ENCODE measurements around the gene SHOX.
"Not testable (repeated sequence)": the region's sequence is repeated elsewhere in the genome, so short reads cannot be mapped to it uniquely, and the experiment has no call there.

SHOX gene

GRCh38 chrX:619451-619811 lies 11.2 kb upstream of the SHOX start:
- H3K4me3 ChIP-seq (ENCODE audit: low read length), result no peak overlapping the region
- H2AFZ ChIP-seq (ENCODE audit: low read depth, low read length), result no peak overlapping the region
- no peaks in the 10 kb centered on the region for H3K4me1 ChIP-seq (ENCODE audit: low read length)
- H3K36me3 ChIP-seq (replicated peaks; ENCODE audit: low read depth, low read length), result no peaks in the 10 kb centered on the region
- no peaks in the 10 kb centered on the region for H3K27me3 ChIP-seq (ENCODE audit: low read depth, low read length)
- H4K20me1 ChIP-seq (ENCODE audit: insufficient read depth, low read length), result no peaks in the 10 kb centered on the region
- H3K27ac ChIP-seq (ENCODE audit: low read length), result no peak overlapping the region
- no peak overlapping the region for H3K9ac ChIP-seq (ENCODE audit: low read length)
- TF ChIP-seq CTCF (IDR thresholded peaks at IDR 0.05; ENCODE audit: low read depth, low read length) (no peak), EZH2phosphoT487 (IDR thresholded peaks at IDR 0.05; ENCODE audit: low read depth) (no peak)
- no peaks in the 10 kb centered on the region for H3K9me3 ChIP-seq (ENCODE audit: insufficient read depth, low read length)
- no peaks in the 10 kb centered on the region for H3K79me2 ChIP-seq (ENCODE audit: low read length)
- no peak overlapping the region for H3K4me2 ChIP-seq (ENCODE audit: low read length)

DNA sequence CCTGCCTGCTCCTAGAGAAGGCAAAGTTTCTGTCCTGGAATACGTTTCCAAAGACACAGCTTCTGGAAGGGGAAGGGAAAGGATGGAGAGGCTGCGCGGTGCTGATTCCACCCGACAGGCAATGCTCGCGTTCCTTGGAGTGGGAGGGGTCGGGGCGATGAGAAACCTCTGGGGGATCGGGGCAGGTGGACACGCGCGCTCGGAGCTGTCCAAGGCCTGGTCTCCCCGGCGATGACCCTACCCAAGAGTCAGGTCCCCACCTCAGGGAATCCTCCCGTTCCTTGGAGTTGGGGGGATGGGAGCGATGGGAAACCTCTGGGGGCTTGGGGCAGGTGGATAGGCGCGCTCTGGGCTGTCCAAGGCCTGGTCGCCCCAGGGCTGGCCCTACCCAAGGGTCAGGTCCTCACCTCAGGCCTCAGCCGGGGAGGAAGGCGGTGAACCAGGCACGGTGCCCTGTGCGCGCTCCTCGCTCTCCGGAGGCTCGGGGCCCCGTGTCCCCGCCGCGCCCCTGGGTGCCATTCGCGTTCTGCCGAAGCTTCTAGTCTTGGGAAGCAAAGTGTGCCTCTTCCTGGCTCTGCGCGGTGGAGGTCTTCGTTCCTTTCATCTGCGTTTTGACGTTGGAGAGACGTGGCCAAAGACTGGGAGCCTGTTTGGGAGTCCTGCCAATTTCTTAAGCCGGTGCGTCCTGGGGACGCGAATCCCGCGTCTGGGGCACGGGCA lies 10.6 kb upstream of the SHOX start:
- Histone ChIP-seq H3K4me2 (ENCODE audit: low read length) (no peak overlapping the region), H2AFZ (ENCODE audit: low read depth, low read length) (no peak overlapping the region), H3K79me2 (ENCODE audit: low read length) (no peaks in the 10 kb centered on the region), H3K27ac (ENCODE audit: low read length) (no peak overlapping the region), H3K9ac (ENCODE audit: low read length) (no peak overlapping the region), H3K36me3 (replicated peaks; ENCODE audit: low read depth, low read length) (no peaks in the 10 kb centered on the region), H3K9me3 (ENCODE audit: insufficient read depth, low read length) (no peaks in the 10 kb centered on the region), H4K20me1 (ENCODE audit: insufficient read depth, low read length) (no peaks in the 10 kb centered on the region), H3K27me3 (ENCODE audit: low read depth, low read length) (no peaks in the 10 kb centered on the region), H3K4me1 (ENCODE audit: low read length) (no peaks in the 10 kb centered on the region), H3K4me3 (ENCODE audit: low read length) (no peak overlapping the region)
- TF ChIP-seq EZH2phosphoT487 (IDR thresholded peaks at IDR 0.05; ENCODE audit: low read depth), result no peak
- TF ChIP-seq CTCF (IDR thresholded peaks at IDR 0.05; ENCODE audit: low read depth, low read length), result no peak

DNA sequence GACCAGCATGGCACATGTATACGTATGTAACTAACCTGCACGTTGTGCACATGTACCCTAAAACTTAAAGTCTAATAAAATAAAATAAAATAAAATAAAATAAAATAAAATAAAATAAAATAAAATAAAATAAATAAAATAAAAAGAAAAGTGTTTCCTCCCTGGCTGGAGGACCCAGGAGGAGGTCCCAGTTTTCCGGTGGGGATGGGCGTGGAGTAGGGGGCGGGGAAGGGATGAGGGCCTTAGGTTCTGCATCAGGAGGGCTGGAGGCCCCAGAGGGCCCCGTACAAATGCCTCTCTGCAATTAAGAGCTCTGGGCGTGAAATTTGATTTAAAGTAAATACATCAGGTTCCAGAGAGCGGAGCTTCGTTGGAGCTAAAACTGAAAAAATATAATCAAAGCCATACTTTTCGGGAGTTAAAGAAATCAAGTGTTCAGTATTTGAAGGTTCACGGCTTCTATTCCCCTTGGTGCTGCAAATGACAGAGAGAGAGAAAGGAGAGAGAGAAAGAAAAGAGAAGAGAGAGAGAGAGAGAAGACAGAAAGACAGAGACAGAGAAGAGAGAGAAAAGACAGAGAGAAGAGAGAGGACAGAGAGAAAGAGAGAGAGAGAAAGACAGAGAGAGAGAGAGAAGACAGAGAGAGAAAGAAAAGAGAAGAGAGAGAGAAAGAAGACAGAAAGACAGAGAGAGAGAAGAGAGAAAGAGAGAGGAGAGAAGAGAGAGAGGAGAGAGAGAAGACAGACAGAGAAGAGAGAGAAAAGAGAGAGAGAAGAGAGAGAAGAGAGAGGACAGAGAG lies 8.7 kb upstream of the SHOX start:
- Histone ChIP-seq H3K27me3 (ENCODE audit: low read depth, low read length) (no peaks in the 10 kb centered on the region), H4K20me1 (ENCODE audit: insufficient read depth, low read length) (no peaks in the 10 kb centered on the region), H3K9me3 (ENCODE audit: insufficient read depth, low read length) (no peaks in the 10 kb centered on the region), H3K4me2 (ENCODE audit: low read length) (no peak overlapping the region), H3K79me2 (ENCODE audit: low read length) (no peaks in the 10 kb centered on the region), H3K27ac (ENCODE audit: low read length) (no peak overlapping the region), H3K36me3 (replicated peaks; ENCODE audit: low read depth, low read length) (no peaks in the 10 kb centered on the region), H3K4me1 (ENCODE audit: low read length) (no peaks in the 10 kb centered on the region), H3K4me3 (ENCODE audit: low read length) (no peak overlapping the region), H2AFZ (ENCODE audit: low read depth, low read length) (no peak overlapping the region), H3K9ac (ENCODE audit: low read length) (no peak overlapping the region)
- no peak for TF ChIP-seq CTCF (IDR thresholded peaks at IDR 0.05; ENCODE audit: low read depth, low read length)
- TF ChIP-seq EZH2phosphoT487 (IDR thresholded peaks at IDR 0.05; ENCODE audit: low read depth), result no peak

DNA sequence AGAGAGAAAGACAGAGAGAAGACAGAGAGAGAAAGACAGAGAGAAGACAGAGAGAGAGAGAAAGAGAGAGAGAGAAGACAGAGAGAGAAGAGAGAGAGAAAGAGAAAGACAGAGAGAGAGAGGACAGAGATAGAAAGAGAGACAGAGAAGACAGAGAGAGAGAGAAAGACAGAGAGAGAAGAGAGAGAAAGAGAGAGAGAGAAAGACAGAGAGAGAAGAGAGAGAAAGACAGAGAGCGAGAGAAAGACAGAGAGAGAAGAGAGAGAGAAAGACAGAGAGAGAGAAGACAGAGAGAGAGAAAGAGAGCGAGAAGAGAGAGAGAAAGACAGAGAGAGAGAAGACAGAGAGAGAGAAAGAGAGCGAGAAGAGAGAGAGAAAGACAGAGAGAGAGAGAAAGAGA lies 7.8 kb upstream of the SHOX start:
- not testable (repeated sequence) for H3K4me3 ChIP-seq (ENCODE audit: low read length); H3K27ac ChIP-seq (ENCODE audit: low read length); H3K27me3 ChIP-seq (ENCODE audit: low read depth, low read length); H3K9ac ChIP-seq (ENCODE audit: low read length); H3K4me1 ChIP-seq (ENCODE audit: low read length); H2AFZ ChIP-seq (ENCODE audit: low read depth, low read length); H3K4me2 ChIP-seq (ENCODE audit: low read length); H4K20me1 ChIP-seq (ENCODE audit: insufficient read depth, low read length); H3K79me2 ChIP-seq (ENCODE audit: low read length); H3K36me3 ChIP-seq (replicated peaks; ENCODE audit: low read depth, low read length); H3K9me3 ChIP-seq (ENCODE audit: insufficient read depth, low read length)

Data from OCI-LY3 (cell line).